Sigmoid colon (tissue), 4 donors: ENCODE data around the gene IKZF1.

Experiments
- EP300 ChIP-seq, 4 donors: sonication (generic); formaldehyde crosslinking; IDR thresholded peaks; one replicate each; pipeline ENCODE4 v1.6.1; 2017; ENCODE audit warnings: antibody characterized with exemption in 4 of 4
- TF ChIP-seq, protein P1 (sequence below), 4 experiments: fragments of 450-650 bp in 3 of 4; fragments of 200-600 bp in 1 of 4; IDR thresholded peaks; one replicate each; pipeline ENCODE4 v1.5.1; 2016 to 2019; ENCODE audit warnings: antibody characterized with exemption in 4 of 4, mild to moderate bottlenecking in 3 of 4, moderate library complexity in 2 of 4

DNA sequence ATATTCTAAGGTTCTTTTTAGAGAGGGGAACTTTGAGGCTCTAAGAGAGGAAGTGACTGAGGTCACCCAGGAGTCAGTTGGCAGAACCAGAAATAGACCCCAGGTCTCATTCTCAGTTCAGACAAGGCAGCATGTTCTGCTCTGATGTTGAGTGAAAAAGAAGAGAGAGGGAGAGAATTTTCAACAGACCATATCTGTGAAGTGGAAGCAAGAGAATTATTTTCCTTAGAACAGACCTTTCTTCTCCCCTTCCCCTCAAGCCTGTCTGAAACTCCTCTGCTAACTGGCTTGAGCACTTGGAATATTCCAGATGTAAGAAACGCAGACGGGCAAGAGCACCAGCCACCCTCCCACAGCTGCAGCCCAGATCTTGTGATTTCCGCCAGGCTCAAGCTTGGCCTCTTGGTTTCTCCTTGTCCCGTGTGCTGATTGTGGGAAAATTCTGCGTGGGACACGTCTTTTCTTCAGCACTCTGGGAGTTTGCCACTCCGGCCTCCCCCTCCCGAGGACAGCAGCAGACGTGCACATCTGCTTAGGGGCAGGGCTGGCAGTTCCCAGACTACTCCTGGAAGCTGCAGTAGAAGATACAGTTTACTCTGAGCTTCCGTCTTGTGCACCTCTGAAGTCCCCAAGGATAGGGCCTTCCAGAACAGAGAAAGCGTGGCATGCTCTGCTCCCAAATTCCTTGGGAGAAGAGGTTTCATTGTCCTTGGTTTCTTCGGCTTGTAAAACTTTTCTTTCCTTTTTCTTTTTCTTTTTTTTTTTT, 22.7 kb upstream of the IKZF1 start:
- no peak for TF ChIP-seq EP300 (IDR thresholded peaks at IDR 0.05)
- TF ChIP-seq, protein P1, sequence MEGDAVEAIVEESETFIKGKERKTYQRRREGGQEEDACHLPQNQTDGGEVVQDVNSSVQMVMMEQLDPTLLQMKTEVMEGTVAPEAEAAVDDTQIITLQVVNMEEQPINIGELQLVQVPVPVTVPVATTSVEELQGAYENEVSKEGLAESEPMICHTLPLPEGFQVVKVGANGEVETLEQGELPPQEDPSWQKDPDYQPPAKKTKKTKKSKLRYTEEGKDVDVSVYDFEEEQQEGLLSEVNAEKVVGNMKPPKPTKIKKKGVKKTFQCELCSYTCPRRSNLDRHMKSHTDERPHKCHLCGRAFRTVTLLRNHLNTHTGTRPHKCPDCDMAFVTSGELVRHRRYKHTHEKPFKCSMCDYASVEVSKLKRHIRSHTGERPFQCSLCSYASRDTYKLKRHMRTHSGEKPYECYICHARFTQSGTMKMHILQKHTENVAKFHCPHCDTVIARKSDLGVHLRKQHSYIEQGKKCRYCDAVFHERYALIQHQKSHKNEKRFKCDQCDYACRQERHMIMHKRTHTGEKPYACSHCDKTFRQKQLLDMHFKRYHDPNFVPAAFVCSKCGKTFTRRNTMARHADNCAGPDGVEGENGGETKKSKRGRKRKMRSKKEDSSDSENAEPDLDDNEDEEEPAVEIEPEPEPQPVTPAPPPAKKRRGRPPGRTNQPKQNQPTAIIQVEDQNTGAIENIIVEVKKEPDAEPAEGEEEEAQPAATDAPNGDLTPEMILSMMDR (IDR thresholded peaks at IDR 0.05) = no peak
